Right cardiac atrium (tissue), 5 donors: ENCODE data around the gene APIP. TPM values are rescaled to one million over a fixed set of nuclear protein-coding genes. Genes with fewer than 3 reads are reported as not detected.
"Not testable (repeated sequence)": the region's sequence is repeated elsewhere in the genome, so short reads cannot be mapped to it uniquely, and the experiment has no call there.

Experiments
- ATAC-seq, 2 donors: fragments of 200-7000 bp; cut with Tn5 transposase; one replicate each; pipeline versions ENCODE4 v1.8.0 to v1.9.1; 2020; ENCODE audit warnings: moderate library complexity in 2 of 2, mild to moderate bottlenecking in 1 of 2
- DNase-seq, 3 donors: peaks; one replicate each; pipeline ENCODE4 v3.0.0-alpha.2; 2020
- H3K27ac ChIP-seq: one replicate; pipeline ENCODE4 v1.5.1; 2013; ENCODE audit warnings: mild to moderate bottlenecking, low read length, control low read depth, moderate library complexity
- H3K27me3 ChIP-seq: one replicate; pipeline ENCODE4 v1.6.1; 2013; ENCODE audit not compliant: control insufficient read depth, insufficient read depth
- H3K4me1 ChIP-seq: one replicate; pipeline ENCODE4 v1.6.1; 2013; ENCODE audit warnings: low read length; ENCODE audit not compliant: control insufficient read depth, insufficient read depth
- H3K4me3 ChIP-seq: one replicate; pipeline ENCODE4 v1.5.1; 2013; ENCODE audit warnings: low read length, control low read depth
- H3K9me3 ChIP-seq: one replicate; pipeline ENCODE4 v1.6.1; 2013; ENCODE audit warnings: low read length; ENCODE audit not compliant: control insufficient read depth
- WGBS: extraction: QIAGEN DNeasy Blood & Tissue Kit; methylation state at CpG from one replicate; pipeline ENCODE4 v1.1.7; 2013; 5-methylcytosine and 5-hydroxymethylcytosine counted together
- intact Hi-C, 4 donors: fragments of 100-400 bp; cut with DNase I; formaldehyde crosslinking; loops; one replicate each; pipeline versions ENCODE4 v1.11.0 to v1.14.0; 2022 to 2023
- polyA plus RNA-seq: library from polyadenylated mRNA; stranded (reverse); fragments of 200-250 nt; gene quantifications from one replicate; pipeline ENCODE4 v1.2.3, GENCODE V29; 2013
- total RNA-seq, 4 donors: library from RNA; stranded (reverse); fragmentation: NEBNext Ultra II Directional; extraction: Animal tissue kit (Norgen Biotek cat#: 25700); gene quantifications; one replicate each; pipeline ENCODE4 v1.2.1, GENCODE V29; 2021
- donor health status: healthy with polysubstance abuse.
- donor health status: DM: no; HTN: yes; CAD: no.
- donor health status: DM: no; HTN: no; CAD: no.
- donor health status: DM: no; HTN: yes; CAD: no; lungs with severe emphysema.
- donor health status: DM: yes; HTN: yes; CAD: no.

The APIP gene
- total and polyA plus RNA-seq, 5 donors = 23.1 to 34.3 (median 26.6) TPM

DNA sequence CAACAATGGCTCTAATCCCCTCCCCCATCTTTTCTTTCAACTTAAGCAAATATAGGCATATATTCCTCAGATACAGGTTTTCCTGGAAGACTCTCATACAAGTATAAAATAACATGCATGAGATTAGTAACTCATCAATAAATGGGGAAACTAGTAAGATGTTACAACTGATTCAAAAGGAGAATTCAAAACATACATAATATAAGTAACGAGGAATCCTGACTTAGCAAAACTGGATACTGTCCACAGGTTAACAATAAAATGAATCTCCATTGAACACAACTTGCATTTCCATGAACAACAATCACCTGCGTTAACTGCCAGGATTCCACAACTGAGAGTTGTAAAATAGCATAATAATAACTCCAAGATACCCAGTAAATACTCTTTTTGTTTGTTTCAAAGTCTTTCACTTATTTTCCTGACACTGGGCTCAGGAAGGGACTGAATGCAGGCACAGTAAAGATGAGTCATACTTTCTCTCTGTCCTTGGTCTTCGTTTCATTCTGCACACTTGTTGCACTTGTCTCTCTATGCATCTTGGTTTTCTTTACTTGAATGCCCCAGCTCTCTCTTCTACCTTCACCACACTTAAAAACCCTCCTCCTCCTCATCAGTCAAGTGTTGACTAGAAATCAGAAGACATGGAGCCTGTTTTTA is 8.1 kb downstream of the APIP start:
- Histone ChIP-seq H3K27me3 (no peaks in the 10 kb centered on the region), H3K9me3 (no peaks in the 10 kb centered on the region), H3K27ac (no peak overlapping the region), H3K4me3 (no peak overlapping the region), H3K4me1 (no peaks in the 10 kb centered on the region)
- ATAC-seq (no peak), DNase-seq (no peak)
- 94% methylated on average over 3 of the region's 3 CpGs for WGBS
- intact Hi-C loops = no loop called here

GRCh38 chr11:34905666-34906065 is 10.5 kb downstream of the APIP start:
- Histone ChIP-seq H3K27ac (no peak overlapping the region), H3K4me1 (no peaks in the 10 kb centered on the region), H3K4me3 (no peak overlapping the region), H3K27me3 (no peaks in the 10 kb centered on the region), H3K9me3 (no peaks in the 10 kb centered on the region)
- 97% methylated on average over 7 of the region's 7 CpGs for WGBS
- ATAC-seq (no peak), DNase-seq (no peak)
- intact Hi-C loops = no loop called here

DNA sequence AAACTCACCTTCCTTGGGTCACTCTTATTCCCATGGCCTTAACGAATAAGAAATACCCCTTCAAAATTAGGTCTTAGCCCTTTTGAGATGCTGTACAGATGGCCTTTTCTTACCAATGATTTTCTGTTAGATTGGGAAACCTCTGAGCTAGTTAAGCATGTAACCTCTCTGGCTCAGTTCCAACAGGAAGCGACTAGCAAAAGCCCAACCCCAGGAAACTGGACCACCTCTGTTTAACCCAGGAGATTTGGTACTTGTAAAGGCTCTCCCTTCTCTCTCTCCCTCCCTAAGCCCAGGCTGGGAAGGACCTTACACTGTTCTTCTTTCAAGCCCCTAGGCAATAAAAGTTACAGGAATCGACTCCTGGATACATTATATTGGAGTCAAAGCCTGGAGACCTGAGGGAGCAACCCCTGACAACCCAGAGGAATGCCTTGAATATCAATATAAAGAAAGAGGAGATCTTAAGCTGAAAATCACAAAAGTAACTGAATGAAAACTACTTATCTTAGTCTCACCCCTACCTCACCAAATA is 11.7 kb downstream of the APIP start:
- Histone ChIP-seq H3K27me3 (no peaks in the 10 kb centered on the region), H3K4me3 (no peak overlapping the region), H3K27ac (no peak overlapping the region), H3K4me1 (no peaks in the 10 kb centered on the region), H3K9me3 (peaks cover 2% of the 10 kb centered on the region)
- intact Hi-C loops = no loop called here
- WGBS = 88% methylated on average over 3 of the region's 3 CpGs
- DNase-seq = no peak
- no peak for ATAC-seq

GRCh38 chr11:34899633-34900016 is 16.6 kb downstream of the APIP start:
- no peaks in the 10 kb centered on the region for H3K4me1 ChIP-seq
- WGBS = 96% methylated on average over 5 of the region's 5 CpGs
- DNase-seq (no peak), ATAC-seq (no peak)
- no peak overlapping the region for H3K27ac ChIP-seq
- H3K4me3 ChIP-seq = no peak overlapping the region
- H3K9me3 ChIP-seq = peaks cover 2% of the 10 kb centered on the region
- no peaks in the 10 kb centered on the region for H3K27me3 ChIP-seq
- intact Hi-C loops = no loop called here

GRCh38 chr11:34898474-34898873 is 17.7 kb downstream of the APIP start:
- H3K4me3 ChIP-seq = no peak overlapping the region
- H3K27me3 ChIP-seq = no peaks in the 10 kb centered on the region
- peaks cover 2% of the 10 kb centered on the region for H3K9me3 ChIP-seq
- ATAC-seq (no peak), DNase-seq (no peak)
- no peak overlapping the region for H3K27ac ChIP-seq
- intact Hi-C loops = no loop called here
- no peaks in the 10 kb centered on the region for H3K4me1 ChIP-seq
- WGBS = 94% methylated on average over 10 of the region's 10 CpGs

DNA sequence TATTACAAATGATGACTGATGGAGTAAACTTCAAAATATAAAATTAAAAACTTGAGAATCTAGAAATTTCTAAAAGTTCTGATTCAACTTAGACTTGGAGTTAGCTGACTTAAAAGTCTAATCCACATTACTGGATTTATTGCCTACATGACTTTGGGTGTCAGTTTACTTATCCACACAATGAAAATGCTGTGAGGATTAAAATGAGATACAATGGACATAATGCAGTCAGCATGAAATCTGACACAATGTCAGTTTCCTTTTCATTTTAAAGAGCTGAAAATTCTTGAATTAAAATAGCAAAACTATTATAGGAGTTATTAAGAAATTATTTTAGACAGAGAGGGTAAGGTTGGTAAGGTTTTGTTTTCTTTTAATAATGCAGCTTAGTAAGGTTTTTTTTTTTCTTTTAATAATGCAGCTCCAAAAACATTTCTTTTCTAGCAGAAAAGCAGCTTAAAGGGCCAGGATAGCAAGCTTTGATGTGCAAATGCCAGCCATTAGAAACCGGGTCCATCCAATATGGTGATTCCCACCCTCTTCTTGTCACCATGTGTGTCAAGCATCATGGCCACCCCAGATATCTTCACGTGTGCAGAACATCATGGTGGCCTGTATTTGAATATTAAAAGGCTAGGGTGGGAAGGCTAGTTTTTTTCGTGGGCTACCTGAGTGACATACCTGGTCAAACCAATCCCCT is 18.9 kb downstream of the APIP start:
- no peak for ATAC-seq
- H3K9me3 ChIP-seq = peaks cover 2% of the 10 kb centered on the region
- H3K27ac ChIP-seq = no peak overlapping the region
- WGBS = 91% methylated on average over 3 of the region's 3 CpGs
- H3K27me3 ChIP-seq = no peaks in the 10 kb centered on the region
- DNase-seq = no peak
- intact Hi-C loops = no loop called here
- no peak overlapping the region for H3K4me3 ChIP-seq
- H3K4me1 ChIP-seq = no peaks in the 10 kb centered on the region

- intact Hi-C loops, H3K4me1 ChIP-seq, DNase-seq: not testable (repeated sequence)
These were observed 20.0 kb downstream of the APIP start for GRCh38 chr11:34896191-34896590.

GRCh38 chr11:34893416-34893815 is 22.8 kb downstream of the APIP start:
- no peaks in the 10 kb centered on the region for H3K27me3 ChIP-seq
- intact Hi-C loops = loop anchor here in 3 of 4 donors (5.0 kb wide), 1 partner anchor 306 kb away; no protein-coding TSS in a partner anchor
- ATAC-seq (no peak), DNase-seq (no peak)
- H3K4me1 ChIP-seq = no peaks in the 10 kb centered on the region
- H3K4me3 ChIP-seq = no peak overlapping the region
- 96% methylated on average over 1 of the region's 1 CpG for WGBS
- H3K27ac ChIP-seq = no peak overlapping the region
- no peaks in the 10 kb centered on the region for H3K9me3 ChIP-seq

More at GRCh38 chr11:34896191-34896590, 20.0 kb downstream of the APIP start:
- ATAC-seq, H3K27me3 ChIP-seq, H3K9me3 ChIP-seq, H3K27ac ChIP-seq, H3K4me3 ChIP-seq: not testable (repeated sequence)
- WGBS = 93% methylated on average over 3 of the region's 3 CpGs

DNA sequence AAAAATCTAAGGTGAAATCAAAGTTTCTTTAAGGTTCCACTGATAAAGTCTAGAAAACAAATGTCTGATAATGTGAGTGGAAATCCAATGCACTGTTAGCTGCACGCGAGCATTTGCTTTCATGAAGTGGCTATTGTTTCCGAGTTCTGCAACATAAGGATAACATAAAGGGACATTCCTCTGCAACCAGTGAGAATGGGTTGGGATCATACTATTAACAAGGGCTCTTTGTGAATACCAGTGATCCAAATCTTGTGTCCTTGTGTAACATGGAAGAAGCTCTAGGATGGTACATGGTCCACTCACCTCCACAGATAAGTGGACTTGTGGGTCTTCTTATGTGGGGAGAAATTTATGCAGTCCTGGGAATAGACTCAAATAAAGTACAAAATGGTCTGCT is 24.6 kb downstream of the APIP start:
- Histone ChIP-seq H3K4me1 (no peaks in the 10 kb centered on the region), H3K9me3 (no peaks in the 10 kb centered on the region), H3K27ac (no peak overlapping the region), H3K4me3 (no peak overlapping the region), H3K27me3 (no peaks in the 10 kb centered on the region)
- DNase-seq (no peak), ATAC-seq (no peak)
- intact Hi-C loops = loop anchor here in 3 of 4 donors (5.0 kb wide), 1 partner anchor 304 kb away; no protein-coding TSS in a partner anchor
- WGBS = 73% methylated on average over 3 of the region's 3 CpGs

- ATAC-seq (no peak), DNase-seq (no peak)
- Histone ChIP-seq H3K9me3 (no peaks in the 10 kb centered on the region), H3K27me3 (no peaks in the 10 kb centered on the region), H3K27ac (no peak overlapping the region), H3K4me1 (no peaks in the 10 kb centered on the region), H3K4me3 (no peak overlapping the region)
- 75% methylated on average over 1 of the region's 1 CpG for WGBS
- intact Hi-C loops = loop anchor here in 3 of 4 donors (5.0 kb wide), 1 partner anchor 304 kb away; no protein-coding TSS in a partner anchor
These were observed 25.4 kb downstream of the APIP start for GRCh38 chr11:34890812-34891211.

DNA sequence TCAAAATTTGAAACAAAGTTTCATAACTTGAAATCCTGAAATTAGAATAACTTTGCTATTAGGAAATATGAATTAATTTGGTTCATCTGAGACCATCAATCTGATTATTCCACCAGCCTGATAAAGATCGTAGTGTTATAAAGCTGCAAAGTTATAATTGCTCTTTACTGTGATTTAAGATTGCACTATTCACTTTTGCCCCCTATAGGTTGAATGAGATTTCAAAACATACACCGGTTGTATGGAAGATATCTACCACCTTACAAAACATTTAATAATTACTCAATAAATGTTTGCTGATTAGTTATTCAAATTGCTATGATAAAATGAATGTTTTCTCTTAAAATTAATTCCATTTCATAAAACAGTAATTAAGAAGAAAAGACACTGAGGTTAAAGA is 26.1 kb downstream of the APIP start:
- intact Hi-C loops = loop anchor here in 3 of 4 donors (5.0 kb wide), 1 partner anchor 303 kb away; no protein-coding TSS in a partner anchor
- no peak for ATAC-seq
- H3K9me3 ChIP-seq = no peaks in the 10 kb centered on the region
- H3K4me1 ChIP-seq = no peaks in the 10 kb centered on the region
- no peak for DNase-seq
- no peak overlapping the region for H3K27ac ChIP-seq
- no peak overlapping the region for H3K4me3 ChIP-seq
- H3K27me3 ChIP-seq = no peaks in the 10 kb centered on the region
- WGBS = 52% methylated on average over 2 of the region's 2 CpGs
